22Rv1 (cell line): ENCODE data around the gene PTPRA.

ENCODE experiments used
- H3K27ac ChIP-seq: fragments of 450-650 bp; 2 replicates; pipeline ENCODE4 v1.5.1; 2017
- ZFX ChIP-seq: fragments of 450-650 bp; IDR thresholded peaks from 2 replicates; pipeline ENCODE4 v1.6.1; 2017; ENCODE audit warnings: antibody characterized with exemption, borderline replicate concordance
- TF ChIP-seq, protein P1 (sequence below): fragments of 450-650 bp; IDR thresholded peaks from 2 replicates; pipeline ENCODE4 v1.5.1; 2017; ENCODE audit warnings: mild to moderate bottlenecking

PTPRA gene

DNA sequence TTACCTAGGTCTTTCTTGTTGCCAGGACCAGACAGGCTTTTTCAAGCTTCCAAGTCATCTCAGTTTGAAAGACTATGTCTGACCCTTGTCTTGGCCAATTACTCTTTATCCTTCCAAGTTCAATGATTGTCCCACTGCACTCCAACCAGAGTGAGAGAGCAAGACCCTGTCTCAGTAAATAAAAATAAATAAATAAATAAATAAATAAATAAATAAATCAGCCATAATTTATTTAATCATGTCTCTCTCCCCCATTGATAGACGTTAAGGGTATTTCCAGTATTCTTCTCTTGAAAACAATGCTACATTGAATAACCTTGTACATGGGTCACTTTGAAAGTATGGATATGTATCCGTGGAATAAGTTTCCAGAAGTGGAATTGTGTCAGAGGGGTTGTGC lies 83.2 kb downstream of the PTPRA start:
- H3K27ac ChIP-seq: no peak overlapping the region
- TF ChIP-seq, protein P1, sequence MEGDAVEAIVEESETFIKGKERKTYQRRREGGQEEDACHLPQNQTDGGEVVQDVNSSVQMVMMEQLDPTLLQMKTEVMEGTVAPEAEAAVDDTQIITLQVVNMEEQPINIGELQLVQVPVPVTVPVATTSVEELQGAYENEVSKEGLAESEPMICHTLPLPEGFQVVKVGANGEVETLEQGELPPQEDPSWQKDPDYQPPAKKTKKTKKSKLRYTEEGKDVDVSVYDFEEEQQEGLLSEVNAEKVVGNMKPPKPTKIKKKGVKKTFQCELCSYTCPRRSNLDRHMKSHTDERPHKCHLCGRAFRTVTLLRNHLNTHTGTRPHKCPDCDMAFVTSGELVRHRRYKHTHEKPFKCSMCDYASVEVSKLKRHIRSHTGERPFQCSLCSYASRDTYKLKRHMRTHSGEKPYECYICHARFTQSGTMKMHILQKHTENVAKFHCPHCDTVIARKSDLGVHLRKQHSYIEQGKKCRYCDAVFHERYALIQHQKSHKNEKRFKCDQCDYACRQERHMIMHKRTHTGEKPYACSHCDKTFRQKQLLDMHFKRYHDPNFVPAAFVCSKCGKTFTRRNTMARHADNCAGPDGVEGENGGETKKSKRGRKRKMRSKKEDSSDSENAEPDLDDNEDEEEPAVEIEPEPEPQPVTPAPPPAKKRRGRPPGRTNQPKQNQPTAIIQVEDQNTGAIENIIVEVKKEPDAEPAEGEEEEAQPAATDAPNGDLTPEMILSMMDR: no peak
- no peak for TF ChIP-seq ZFX

DNA sequence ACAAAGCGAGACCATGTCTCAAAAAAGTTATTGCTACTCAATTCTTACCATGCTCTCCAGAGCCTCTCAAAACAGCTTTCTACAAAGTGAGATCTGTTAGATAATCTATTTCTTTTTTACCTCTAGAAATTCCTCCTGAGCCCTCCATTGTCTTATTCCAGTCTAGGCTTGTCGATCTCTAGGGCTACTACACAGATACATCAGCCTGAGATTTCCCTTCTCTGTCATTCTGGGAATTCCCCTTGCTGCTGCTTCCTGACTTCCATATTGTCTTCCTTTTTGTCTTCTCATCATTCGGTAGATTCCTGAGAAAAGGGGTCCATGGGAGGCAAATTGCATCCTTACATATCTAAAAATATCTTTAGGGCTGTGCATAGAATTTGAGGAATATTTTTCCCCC lies 94.6 kb downstream of the PTPRA start:
- no peak for TF ChIP-seq ZFX
- TF ChIP-seq, protein P1: no peak
- H3K27ac ChIP-seq: no peak overlapping the region

DNA sequence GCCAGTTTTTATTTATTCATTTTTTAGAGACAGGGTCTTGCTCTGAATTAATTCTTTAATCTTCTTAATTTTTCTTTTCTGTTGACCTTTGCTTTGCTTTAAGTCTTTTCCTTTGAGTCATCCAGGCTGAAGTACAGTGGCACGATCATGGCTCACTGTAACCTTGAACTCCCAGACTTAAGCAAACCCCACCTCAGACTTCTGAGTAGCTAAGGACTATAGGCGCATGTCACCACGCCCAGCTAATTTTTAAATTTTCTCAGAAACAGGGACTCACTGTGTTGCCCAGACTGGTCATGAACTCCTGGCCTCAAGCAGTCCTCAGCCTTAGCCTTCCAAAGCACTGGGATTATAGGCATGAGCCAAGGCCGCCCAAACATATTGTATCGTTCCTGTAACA lies 98.8 kb downstream of the PTPRA start:
- no peak for TF ChIP-seq ZFX
- TF ChIP-seq, protein P1: no peak
- H3K27ac ChIP-seq: no peak overlapping the region

DNA sequence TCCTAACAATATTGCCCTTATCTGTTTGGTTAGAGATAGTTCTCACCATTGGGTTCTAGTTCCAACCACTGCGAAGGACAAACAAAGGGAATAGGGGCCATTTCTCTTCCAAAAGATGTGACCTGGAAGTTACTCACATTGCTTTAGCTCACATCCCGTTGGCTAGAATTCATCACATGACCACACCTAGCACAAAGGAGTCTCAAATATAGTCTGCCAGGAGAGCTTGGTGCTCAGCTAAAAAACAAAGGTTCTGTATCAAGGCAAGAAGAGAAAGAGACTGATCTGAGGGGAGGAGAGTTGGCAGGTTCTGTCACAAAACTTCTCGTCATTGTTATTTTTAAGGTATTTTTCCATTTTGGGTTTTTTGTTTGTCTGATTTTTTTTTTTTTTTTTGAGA lies 100.3 kb downstream of the PTPRA start:
- TF ChIP-seq, protein P1: no peak
- TF ChIP-seq ZFX: no peak
- H3K27ac ChIP-seq: no peak overlapping the region

DNA sequence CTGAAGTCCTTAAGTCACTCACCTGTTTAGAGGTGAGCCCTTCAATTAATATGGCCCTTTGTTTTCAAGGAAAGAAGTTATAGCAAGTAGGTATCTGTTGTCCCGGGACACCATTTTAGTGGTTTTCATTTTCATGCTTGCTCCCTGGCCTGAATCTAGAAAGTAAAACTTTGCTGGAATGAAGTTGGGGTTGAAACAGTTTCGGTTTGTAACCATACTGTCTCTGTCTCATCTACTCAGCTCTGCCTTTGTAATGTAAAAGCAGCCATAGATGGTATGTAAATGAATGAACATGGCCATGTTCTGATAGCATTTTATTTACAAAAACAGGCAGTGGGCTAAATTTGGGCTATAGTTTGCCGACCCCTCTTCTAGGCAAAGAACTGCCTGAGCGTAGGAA lies 105.2 kb downstream of the PTPRA start:
- H3K27ac ChIP-seq: no peak overlapping the region
- TF ChIP-seq, protein P1: no peak
- no peak for TF ChIP-seq ZFX

DNA sequence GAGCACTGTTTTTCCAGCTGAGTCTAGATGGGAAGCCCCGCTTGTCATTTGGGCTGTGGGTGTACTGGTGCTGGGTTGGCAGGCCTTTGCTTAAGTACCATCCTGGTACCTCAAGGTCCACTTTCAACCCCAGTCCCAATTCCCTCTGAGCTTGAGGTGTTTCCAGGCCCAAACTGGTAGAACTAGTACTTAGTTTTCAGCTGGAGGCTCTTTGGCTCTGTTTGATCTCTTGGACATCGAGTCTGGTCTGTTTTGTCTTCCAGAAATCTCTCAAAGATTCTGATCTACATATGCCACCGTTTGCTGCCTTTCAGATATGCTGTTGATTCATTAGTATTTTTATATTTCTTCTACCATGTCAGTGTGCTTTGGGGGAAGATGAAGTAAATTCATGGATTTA lies 108.4 kb downstream of the PTPRA start:
- TF ChIP-seq, protein P1: no peak
- TF ChIP-seq ZFX: no peak
- H3K27ac ChIP-seq: no peak overlapping the region

DNA sequence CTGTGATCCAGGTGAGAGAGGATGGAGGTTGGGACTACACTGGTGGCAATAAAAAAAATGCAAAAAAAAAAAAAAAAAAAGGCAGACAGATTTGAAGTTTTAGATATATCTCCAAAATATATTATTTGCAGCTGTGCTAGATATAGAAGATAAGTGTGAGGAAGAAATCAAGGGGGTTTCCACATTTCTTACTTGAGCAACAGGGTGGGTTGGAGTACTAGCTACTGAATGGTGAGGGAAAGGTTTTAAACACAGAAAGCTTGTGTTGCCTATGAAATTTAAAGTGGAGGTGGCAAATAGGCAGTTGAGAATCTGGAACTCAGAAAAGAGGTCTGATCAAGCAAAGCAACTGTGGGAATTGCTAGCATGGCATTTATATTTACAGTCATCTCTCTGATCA lies 110.2 kb downstream of the PTPRA start:
- TF ChIP-seq ZFX: no peak
- TF ChIP-seq, protein P1: no peak
- H3K27ac ChIP-seq: no peak overlapping the region
